Muscle of leg (tissue), 11 donors: ENCODE measurements around the gene HAGH. TPM values are rescaled to one million over a fixed set of nuclear protein-coding genes. Genes with fewer than 3 reads are reported as not detected.
A peak's percentile ranks its signal among the peaks of the same experiment; 100 is the strongest.

Source experiments
- DNase-seq: peaks from one replicate; pipeline ENCODE4 v3.0.0; 2013
- H3K27ac ChIP-seq: one replicate; pipeline ENCODE4 v1.5.1; 2013; ENCODE audit warnings: mild to moderate bottlenecking, low read length, control low read depth
- H3K27me3 ChIP-seq: one replicate; pipeline ENCODE4 v1.6.1; 2013; ENCODE audit warnings: low read length; ENCODE audit not compliant: control insufficient read depth, insufficient read depth
- H3K36me3 ChIP-seq: one replicate; pipeline ENCODE4 v1.6.1; 2013; ENCODE audit warnings: low read length; ENCODE audit not compliant: control insufficient read depth, insufficient read depth
- H3K4me1 ChIP-seq: one replicate; pipeline ENCODE4 v1.6.1; 2013; ENCODE audit warnings: low read length; ENCODE audit not compliant: control insufficient read depth, insufficient read depth
- H3K4me3 ChIP-seq: one replicate; pipeline ENCODE4 v1.5.1; 2013; ENCODE audit warnings: low read length, control low read depth
- H3K9me3 ChIP-seq: replicated peaks from 2 replicates; pipeline ENCODE4 v1.6.1; 2013; ENCODE audit warnings: low read depth, low read length; ENCODE audit not compliant: control insufficient read depth
- WGBS: methylation state at CpG from one replicate; pipeline ENCODE4 v1.1.5; 2013; ENCODE audit warnings: missing lambda C conversion rate; ENCODE audit not compliant: insufficient coverage; 5-methylcytosine and 5-hydroxymethylcytosine counted together
- polyA plus RNA-seq, 8 donors: library from polyadenylated mRNA; unstranded; fragments of 120-200 nt; gene quantifications; one replicate each; pipeline versions ENCODE4 v1.2.1 to v1.2.3, GENCODE V29; 2013; ENCODE audit warnings: inconsistent platforms in 1 of 8, low replicate concordance in 1 of 8; ENCODE audit not compliant: insufficient read length in 8 of 8, insufficient read depth in 1 of 8
- total RNA-seq: library from RNA; stranded (reverse); fragments of 120-200 nt; gene quantifications from one replicate; pipeline ENCODE4 v1.2.4, GENCODE V29; 2013

The HAGH gene
- total and polyA plus RNA-seq, 9 donors = 34.6 to 48.6 (median 39.1) TPM

DNA sequence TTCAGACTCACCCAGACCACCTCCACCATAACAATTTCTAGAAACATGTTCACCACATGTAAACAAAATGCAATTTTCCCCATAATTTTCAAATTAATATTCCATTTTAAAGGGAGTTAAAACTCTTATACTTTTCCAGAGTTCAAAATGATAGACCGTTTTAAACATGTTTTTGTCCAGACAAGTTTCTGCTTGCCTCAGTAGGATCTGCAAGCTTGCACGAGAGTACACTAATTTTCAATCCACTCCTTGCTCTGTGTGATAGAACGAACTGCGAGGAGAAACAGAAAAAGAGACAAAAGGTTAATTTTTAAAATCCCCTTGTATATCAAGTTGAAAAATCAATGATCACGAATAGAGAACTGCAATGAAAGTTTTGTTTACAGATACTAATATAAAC is 7.5 kb upstream of the HAGH start:
- H3K27ac ChIP-seq = no peak overlapping the region
- no peak overlapping the region for H3K4me3 ChIP-seq
- no peaks in the 10 kb centered on the region for H3K9me3 ChIP-seq
- 83% methylated on average over 1 of the region's 5 CpGs for WGBS
- peaks cover 2% of the 10 kb centered on the region for H3K4me1 ChIP-seq
- H3K27me3 ChIP-seq = no peaks in the 10 kb centered on the region
- DNase-seq = no peak
- H3K36me3 ChIP-seq = peaks cover 9% of the 10 kb centered on the region

DNA sequence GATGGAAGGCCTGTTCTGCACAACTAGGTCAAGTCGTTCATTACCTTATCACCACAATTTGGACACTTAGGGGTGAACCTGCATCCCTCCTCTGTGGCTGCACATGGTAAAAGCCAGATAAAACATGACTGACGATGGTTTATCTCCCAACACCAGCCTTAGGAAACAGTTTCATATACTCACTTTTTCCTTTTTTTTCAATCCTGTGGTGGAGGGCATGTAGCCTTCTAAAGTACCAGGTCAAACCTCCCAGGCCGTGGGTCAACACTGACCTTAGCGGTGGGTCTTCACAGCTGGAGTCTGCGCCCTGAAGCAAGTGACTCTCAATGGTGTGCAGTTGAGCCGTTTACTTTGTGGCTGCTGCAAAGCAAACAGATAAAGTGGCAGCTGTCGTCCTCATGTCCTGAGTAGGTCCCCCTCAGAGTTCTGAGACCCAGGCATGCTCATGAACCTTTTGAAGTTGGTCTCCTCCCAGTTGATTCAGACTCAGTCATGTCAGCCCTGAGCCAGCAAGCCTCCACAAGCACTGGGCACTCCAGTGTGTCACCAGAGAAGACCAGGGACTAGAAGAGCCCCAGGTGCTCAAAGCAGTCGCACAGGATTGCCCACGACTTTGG is 6.3 kb upstream of the HAGH start:
- Histone ChIP-seq H3K4me1 (peaks cover 5% of the 10 kb centered on the region), H3K27ac (no peak overlapping the region), H3K9me3 (no peaks in the 10 kb centered on the region), H3K4me3 (no peak overlapping the region), H3K27me3 (no peaks in the 10 kb centered on the region), H3K36me3 (peaks cover 12% of the 10 kb centered on the region)
- 64% methylated on average over 6 of the region's 9 CpGs for WGBS
- DNase-seq = no peak

DNA sequence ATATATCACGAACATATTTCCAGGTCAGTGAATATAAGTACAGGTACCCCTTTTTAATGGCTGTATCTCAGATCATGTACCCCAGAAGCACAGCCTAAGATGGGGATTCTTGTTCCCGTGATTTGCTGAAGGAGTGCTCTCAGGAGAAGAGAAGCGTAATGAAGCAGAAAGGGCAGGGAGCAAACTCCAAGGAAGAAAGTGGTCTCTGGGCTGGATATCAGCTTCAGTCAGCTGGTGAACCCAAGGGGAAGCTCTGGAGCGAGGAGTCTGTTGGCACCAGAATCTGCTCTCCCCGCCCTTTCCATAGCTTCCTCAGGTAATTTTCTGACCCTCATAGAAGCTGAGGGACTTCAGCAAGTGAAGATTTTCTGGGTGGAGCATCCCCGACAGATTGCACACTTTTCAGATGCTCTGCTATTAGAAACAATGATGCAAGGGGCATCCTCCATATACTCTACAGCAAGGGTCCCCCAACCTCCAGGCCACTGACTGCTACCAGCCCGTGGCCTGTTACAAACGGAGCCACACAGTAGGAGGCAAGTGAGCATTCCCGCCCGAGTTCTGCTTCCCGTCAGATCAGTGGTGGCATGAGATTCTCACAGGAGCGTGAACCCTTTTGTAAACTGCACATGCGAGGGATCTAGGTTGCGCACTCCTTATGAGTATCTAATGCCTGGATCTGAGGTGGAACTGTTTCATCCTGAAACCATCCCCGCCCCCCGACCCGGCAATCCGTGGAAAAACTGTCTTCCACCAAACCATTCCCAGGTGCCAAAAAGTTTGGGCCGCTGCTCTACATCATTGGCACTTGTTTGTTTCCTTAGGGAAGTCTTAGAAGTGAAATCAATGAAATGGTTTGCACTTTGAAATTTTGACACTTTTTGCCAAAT is 4.8 kb upstream of the HAGH start:
- Histone ChIP-seq H3K4me1 (peaks cover 10% of the 10 kb centered on the region), H3K27ac (no peak overlapping the region), H3K9me3 (no peaks in the 10 kb centered on the region), H3K27me3 (no peaks in the 10 kb centered on the region), H3K36me3 (peaks cover 12% of the 10 kb centered on the region), H3K4me3 (no peak overlapping the region)
- WGBS = 90% methylated on average over 12 of the region's 19 CpGs
- DNase-seq = no peak

DNA sequence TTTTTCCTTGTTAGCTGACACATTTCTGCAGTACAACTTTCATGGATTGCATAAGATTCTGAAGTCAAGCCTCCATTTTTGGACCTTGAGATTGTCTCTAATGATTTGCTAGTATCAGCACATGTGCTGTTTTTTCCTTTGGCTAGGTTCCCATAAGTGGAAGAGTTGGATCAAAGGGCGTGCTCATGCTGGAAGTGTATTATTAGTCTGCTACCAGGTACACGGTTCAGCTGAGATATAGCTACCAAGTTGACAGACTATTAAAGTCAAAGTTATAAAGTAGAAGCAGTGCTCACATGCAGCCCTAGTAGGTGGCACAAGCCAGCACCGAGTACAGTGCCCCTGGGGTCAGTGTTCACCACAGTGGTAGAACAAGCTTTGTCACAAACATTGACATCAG is 3.6 kb upstream of the HAGH start:
- Histone ChIP-seq H3K9me3 (no peaks in the 10 kb centered on the region), H3K4me1 (peaks cover 18% of the 10 kb centered on the region), H3K27ac (no peak overlapping the region), H3K27me3 (no peaks in the 10 kb centered on the region), H3K4me3 (no peak overlapping the region), H3K36me3 (peaks cover 12% of the 10 kb centered on the region)
- no peak for DNase-seq
- WGBS = 81% methylated on average over 3 of the region's 3 CpGs

DNA sequence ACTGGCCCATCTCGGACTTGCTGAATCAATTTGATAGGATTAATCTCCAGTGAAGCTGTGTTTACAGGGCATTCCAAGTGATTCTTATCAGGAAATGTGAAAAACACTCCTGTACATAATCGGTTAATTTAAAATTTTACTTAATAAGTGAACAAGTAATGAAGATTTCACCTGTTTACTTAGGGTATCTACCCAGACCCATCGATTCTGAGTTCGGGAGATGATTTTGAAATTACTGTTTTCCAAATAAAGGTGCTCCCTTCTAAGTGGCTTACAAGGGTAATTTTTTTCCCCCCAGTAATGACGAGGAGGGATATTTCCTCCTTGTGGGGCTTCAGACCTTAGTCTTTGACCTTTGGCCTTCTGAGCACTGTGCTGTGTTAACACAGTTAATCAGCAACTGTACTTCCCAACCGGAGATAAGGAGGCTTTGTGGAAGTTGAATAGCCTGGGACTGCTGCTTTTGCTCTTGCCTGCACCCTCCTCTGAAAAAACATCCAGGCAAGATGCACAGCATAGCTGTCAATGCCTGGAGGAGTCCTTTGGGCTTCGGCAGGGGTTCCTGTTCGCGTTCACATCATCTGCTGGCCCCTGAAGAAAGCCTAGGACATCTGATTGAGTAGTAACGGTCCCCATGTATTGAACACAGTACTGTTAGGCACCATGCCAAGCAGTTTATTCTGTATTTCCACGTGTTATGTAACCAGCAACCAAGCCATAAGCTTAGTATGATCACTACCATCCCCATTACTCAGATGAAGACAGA is 2.2 kb upstream of the HAGH start:
- Histone ChIP-seq H3K36me3 (peaks cover 12% of the 10 kb centered on the region), H3K9me3 (no peaks in the 10 kb centered on the region), H3K27ac (no peak overlapping the region), H3K4me1 (peaks cover 19% of the 10 kb centered on the region), H3K4me3 (no peak overlapping the region), H3K27me3 (no peaks in the 10 kb centered on the region)
- 84% methylated on average over 5 of the region's 11 CpGs for WGBS
- no peak for DNase-seq

DNA sequence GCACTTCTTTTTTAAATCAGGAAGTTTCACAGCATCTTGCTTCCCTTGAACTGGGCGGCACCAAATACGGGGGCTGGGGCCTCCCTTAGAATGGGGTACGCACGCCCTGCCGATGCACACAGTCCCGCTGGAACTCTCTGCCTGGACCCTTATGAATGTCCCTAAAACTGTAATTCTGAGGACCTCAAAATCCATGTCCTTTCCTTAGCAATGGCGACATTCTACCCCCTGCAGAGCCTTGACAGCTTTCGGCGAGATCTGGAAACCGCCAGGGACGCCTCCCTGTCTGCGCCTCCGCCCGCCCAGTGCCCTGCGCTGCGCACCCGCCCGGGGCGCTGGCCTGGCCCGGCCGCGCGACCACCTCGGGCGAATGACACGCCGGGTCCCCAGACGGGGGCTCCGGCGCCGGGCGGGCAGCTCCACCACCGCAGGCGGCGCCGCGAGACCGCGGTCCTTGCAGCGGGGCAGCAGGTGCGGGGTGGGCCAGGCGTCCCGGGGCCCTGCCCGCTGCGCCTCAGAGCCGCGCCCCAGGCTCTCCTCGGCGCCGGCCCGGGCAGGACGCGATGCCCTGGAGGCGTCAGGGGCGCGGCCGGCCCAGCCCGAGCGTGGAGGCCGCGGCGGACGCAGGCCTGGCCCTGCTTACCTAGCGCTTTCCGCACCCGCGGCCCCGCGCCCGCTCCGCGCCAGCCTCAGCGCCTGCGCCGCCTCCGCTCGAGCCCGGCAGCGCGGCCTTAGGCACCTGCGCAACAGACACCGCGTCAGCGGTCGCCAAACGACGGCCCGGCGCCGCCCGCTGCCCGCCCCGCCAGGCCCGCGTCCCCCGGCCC is 548 bp downstream of the HAGH start:
- peaks cover 19% of the 10 kb centered on the region for H3K4me1 ChIP-seq
- H3K4me3 ChIP-seq = peak overlapping the region; percentile 41
- H3K9me3 ChIP-seq = no peaks in the 10 kb centered on the region
- 1% methylated on average over 92 of the region's 96 CpGs for WGBS
- H3K27me3 ChIP-seq = no peaks in the 10 kb centered on the region
- H3K27ac ChIP-seq = no peak overlapping the region
- DNase-seq = no peak
- peaks cover 25% of the 10 kb centered on the region for H3K36me3 ChIP-seq

DNA sequence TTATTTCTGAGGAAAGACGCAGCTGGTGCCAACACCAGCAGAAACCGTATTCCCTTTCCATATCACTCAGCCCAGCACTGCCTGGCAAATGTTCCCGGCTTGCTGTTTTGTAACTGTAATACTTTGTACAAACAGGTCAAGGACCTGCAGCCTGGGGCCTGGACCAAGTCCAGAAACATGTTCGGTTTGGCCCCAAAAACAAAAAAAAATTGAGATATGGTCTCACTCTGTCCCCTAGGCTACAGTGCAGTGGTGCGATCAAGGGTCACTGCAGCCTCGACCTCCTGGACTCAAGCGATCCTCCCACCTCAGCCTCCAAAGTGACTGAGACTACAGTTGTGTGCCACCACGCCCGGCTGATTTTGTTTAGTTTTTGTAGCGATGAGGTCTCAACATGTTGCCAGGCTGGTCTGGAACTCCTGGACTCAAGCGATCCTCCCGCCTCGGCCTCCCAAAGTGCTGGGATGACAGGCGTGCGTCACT is 1.2 kb downstream of the HAGH start:
- Histone ChIP-seq H3K36me3 (peaks cover 31% of the 10 kb centered on the region), H3K4me1 (peaks cover 19% of the 10 kb centered on the region), H3K27me3 (no peaks in the 10 kb centered on the region), H3K4me3 (peak overlapping the region; percentile 41), H3K27ac (no peak overlapping the region), H3K9me3 (no peaks in the 10 kb centered on the region)
- DNase-seq = no peak
- 78% methylated on average over 12 of the region's 15 CpGs for WGBS

DNA sequence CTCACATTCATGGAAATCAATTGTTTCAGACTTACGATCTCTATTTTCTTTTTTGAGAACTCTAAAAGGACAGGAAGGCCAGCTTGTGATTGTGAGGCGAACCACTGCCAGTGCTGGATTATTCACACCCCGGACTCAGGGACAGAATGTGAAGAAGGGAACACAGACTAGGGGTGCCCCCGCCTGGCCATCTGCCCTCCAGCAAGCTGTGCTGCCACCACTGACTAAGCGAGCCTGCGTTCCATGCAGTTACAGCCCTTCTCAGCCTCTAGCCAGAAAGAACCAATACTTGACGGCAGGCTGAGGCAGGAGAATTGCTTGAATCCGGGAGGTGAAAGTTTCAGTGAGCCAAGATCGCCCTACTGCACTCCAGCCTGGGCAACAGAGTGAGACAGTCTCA is 2.8 kb downstream of the HAGH start:
- DNase-seq = peak; percentile 33
- H3K9me3 ChIP-seq = no peaks in the 10 kb centered on the region
- no peak overlapping the region for H3K27ac ChIP-seq
- H3K4me3 ChIP-seq = no peak overlapping the region
- WGBS = 21% methylated on average over 6 of the region's 9 CpGs
- H3K27me3 ChIP-seq = no peaks in the 10 kb centered on the region
- peaks cover 36% of the 10 kb centered on the region for H3K36me3 ChIP-seq
- peaks cover 14% of the 10 kb centered on the region for H3K4me1 ChIP-seq

DNA sequence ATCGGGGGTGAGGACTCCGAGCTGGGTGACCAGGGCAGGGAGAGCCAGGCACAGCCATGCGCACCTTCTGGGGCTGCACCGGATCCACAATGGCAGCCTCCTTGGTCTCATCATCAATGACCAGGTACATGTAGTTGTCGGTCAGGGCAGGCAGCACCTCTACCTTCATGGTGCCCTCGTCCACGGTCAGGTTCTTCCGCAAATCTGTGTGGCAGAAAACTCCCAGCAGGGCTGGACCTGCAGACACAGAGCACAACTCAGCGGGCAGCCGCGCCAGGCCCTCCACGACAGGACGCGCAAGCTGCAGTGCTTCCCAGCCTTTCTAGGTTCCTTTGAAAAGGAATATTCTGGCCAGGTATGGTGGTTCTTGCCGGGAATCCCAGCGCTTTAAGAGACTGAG is 3.8 kb downstream of the HAGH start:
- H3K36me3 ChIP-seq = peaks cover 38% of the 10 kb centered on the region
- H3K4me3 ChIP-seq = no peak overlapping the region
- peaks cover 12% of the 10 kb centered on the region for H3K4me1 ChIP-seq
- DNase-seq = no peak
- H3K27ac ChIP-seq = no peak overlapping the region
- no peaks in the 10 kb centered on the region for H3K27me3 ChIP-seq
- 94% methylated on average over 15 of the region's 16 CpGs for WGBS
- no peaks in the 10 kb centered on the region for H3K9me3 ChIP-seq
